ENCODE data around the gene AGBL1. TPM values are rescaled to one million over a fixed set of nuclear protein-coding genes. Genes with fewer than 3 reads are reported as not detected.

AGBL1 gene
- total and polyA plus RNA-seq, 2 experiments from 2014 or later = not detected

DNA sequence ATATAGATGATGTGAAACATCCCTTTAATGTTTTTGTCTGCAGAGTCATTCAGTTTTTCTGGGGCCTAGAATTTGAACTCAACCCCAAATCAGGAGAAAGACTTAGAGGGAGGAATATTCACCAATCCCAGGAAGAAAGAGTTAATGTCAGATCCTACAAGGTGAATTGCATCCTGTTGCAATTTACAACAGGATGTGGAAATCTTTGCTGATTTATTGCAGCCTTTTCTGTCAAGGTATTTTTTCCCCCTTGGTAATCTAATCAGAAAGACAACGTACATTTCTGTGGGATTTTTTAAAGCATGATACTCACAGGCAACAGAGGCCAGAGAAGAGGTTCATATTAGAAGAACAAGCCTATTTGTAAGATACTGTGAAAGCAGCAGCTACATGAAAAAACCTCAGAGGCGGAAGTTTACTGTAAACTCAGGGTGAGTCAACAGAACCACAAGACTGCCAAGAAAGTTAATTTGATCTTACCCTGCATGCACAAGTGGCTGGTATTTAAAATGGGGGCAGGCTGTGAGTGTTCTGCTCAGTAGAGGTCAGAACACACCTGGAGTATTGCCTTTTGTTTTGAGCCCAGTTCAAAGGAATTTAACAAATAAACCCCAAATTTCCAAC is 531.9 kb downstream of the AGBL1 start:
- H4K20me1 ChIP-seq (ENCODE audit: insufficient read depth) = no peaks in the 10 kb centered on the region
- no peak overlapping the region for H3K4me3 ChIP-seq
- H3K9me2 ChIP-seq (ENCODE audit: insufficient read depth) = no peaks in the 10 kb centered on the region
- H3K27ac ChIP-seq = no peak overlapping the region
- no peaks in the 10 kb centered on the region for H3K4me1 ChIP-seq (ENCODE audit: insufficient read depth)
- H3K36me3 ChIP-seq (ENCODE audit: low read depth) = no peaks in the 10 kb centered on the region
- no peaks in the 10 kb centered on the region for H3K9me3 ChIP-seq (ENCODE audit: low read depth)
- WGBS, 2 experiments (ENCODE audit: low coverage in 1 of 2, low lambda C conversion rate in 2 of 2, missing lambda C conversion rate in 2 of 2) = 15 to 18% methylated on average over 2 of the region's 2 CpGs
- DNase-seq = no peak
- TF ChIP-seq EZH2phosphoT487 (IDR thresholded peaks at IDR 0.05; ENCODE audit: insufficient read depth, low read depth) = no peak
- no peak for TF ChIP-seq EZH2 (IDR thresholded peaks at IDR 0.05; ENCODE audit: insufficient read depth, poor library complexity, severe bottlenecking)
- no peak overlapping the region for H3K9ac ChIP-seq
- H3K79me2 ChIP-seq (ENCODE audit: insufficient read depth) = no peaks in the 10 kb centered on the region
- H3K4me2 ChIP-seq (ENCODE audit: unreplicated experiment) = no peak overlapping the region
- H2AFZ ChIP-seq = no peak overlapping the region
- in situ Hi-C loops (cut with MboI) = no loop called here
- H3F3A ChIP-seq (ENCODE audit: insufficient read depth) = no peaks in the 10 kb centered on the region
- H3K27me3 ChIP-seq (replicated peaks; ENCODE audit: insufficient read depth) = no peaks in the 10 kb centered on the region

DNA sequence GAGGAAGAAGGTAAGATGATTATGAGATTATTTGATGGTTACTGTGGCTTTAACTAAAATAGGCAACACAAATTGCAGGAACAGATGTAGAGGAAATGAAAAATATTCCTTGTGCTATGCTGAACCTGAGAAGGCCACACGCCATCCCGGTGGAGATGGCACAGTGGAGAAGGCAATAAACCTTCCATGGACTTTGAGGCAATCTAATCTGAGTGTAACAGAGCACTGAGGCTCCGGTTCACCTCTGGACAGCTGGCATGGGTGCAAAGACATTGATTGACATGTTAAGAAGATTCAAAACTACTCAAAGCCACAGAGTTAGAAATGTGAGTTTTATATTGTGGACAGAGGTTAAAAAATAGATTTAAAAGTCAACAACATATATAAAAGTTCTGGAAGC is 535.7 kb downstream of the AGBL1 start:
- no peaks in the 10 kb centered on the region for H3K36me3 ChIP-seq (ENCODE audit: low read depth)
- no peak overlapping the region for H2AFZ ChIP-seq
- no peaks in the 10 kb centered on the region for H3K9me2 ChIP-seq (ENCODE audit: insufficient read depth)
- in situ Hi-C loops (cut with MboI) = no loop called here
- WGBS, 2 experiments (ENCODE audit: low coverage in 1 of 2, low lambda C conversion rate in 2 of 2, missing lambda C conversion rate in 2 of 2) = 20 to 38% methylated on average over 3 of the region's 3 CpGs
- H3K9me3 ChIP-seq (ENCODE audit: low read depth) = no peaks in the 10 kb centered on the region
- no peaks in the 10 kb centered on the region for H3F3A ChIP-seq (ENCODE audit: insufficient read depth)
- H3K27me3 ChIP-seq (replicated peaks; ENCODE audit: insufficient read depth) = no peaks in the 10 kb centered on the region
- H3K27ac ChIP-seq = no peak overlapping the region
- no peak overlapping the region for H3K4me3 ChIP-seq
- DNase-seq = no peak
- no peak for TF ChIP-seq EZH2phosphoT487 (IDR thresholded peaks at IDR 0.05; ENCODE audit: insufficient read depth, low read depth)
- no peak for TF ChIP-seq EZH2 (IDR thresholded peaks at IDR 0.05; ENCODE audit: insufficient read depth, poor library complexity, severe bottlenecking)
- H3K4me2 ChIP-seq (ENCODE audit: unreplicated experiment) = no peak overlapping the region
- no peak overlapping the region for H3K9ac ChIP-seq
- H4K20me1 ChIP-seq (ENCODE audit: insufficient read depth) = no peaks in the 10 kb centered on the region
- H3K4me1 ChIP-seq (ENCODE audit: insufficient read depth) = no peaks in the 10 kb centered on the region
- H3K79me2 ChIP-seq (ENCODE audit: insufficient read depth) = no peaks in the 10 kb centered on the region

GRCh38 chr15:86615816-86616215 is 536.1 kb downstream of the AGBL1 start:
- Histone ChIP-seq H3F3A (ENCODE audit: insufficient read depth) (no peaks in the 10 kb centered on the region), H3K27me3 (replicated peaks; ENCODE audit: insufficient read depth) (no peaks in the 10 kb centered on the region), H3K9me3 (ENCODE audit: low read depth) (no peaks in the 10 kb centered on the region), H3K27ac (no peak overlapping the region), H3K9me2 (ENCODE audit: insufficient read depth) (no peaks in the 10 kb centered on the region), H3K4me1 (ENCODE audit: insufficient read depth) (no peaks in the 10 kb centered on the region), H3K4me3 (no peak overlapping the region), H4K20me1 (ENCODE audit: insufficient read depth) (no peaks in the 10 kb centered on the region), H3K9ac (no peak overlapping the region), H3K36me3 (ENCODE audit: low read depth) (no peaks in the 10 kb centered on the region), H3K79me2 (ENCODE audit: insufficient read depth) (no peaks in the 10 kb centered on the region), H3K4me2 (ENCODE audit: unreplicated experiment) (no peak overlapping the region), H2AFZ (no peak overlapping the region)
- WGBS, 2 experiments (ENCODE audit: low coverage in 1 of 2, low lambda C conversion rate in 2 of 2, missing lambda C conversion rate in 2 of 2) = 39% methylated on average over 3 of the region's 3 CpGs
- in situ Hi-C loops (cut with MboI) = no loop called here
- TF ChIP-seq EZH2 (IDR thresholded peaks at IDR 0.05; ENCODE audit: insufficient read depth, poor library complexity, severe bottlenecking) (no peak), EZH2phosphoT487 (IDR thresholded peaks at IDR 0.05; ENCODE audit: insufficient read depth, low read depth) (no peak)
- DNase-seq = no peak

DNA sequence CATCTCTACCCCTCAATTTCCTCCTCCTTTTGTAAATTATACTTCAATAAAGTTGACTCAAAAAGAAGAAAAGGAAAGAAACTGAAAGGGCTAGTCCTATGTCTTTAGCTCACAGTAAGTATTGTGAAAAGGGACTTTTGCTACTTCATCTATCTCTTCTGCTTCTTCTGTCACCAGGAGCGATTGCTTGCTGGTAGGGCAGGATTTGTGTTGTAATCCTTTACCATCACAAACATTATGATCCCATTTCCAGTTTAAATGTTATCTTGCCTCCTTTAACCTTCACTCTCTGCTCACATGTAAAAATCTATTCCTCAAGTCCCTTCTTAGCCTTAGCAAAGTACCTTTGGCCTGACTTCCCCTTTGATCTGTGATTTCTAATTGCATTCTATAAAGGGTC is 537.1 kb downstream of the AGBL1 start:
- Histone ChIP-seq H3F3A (ENCODE audit: insufficient read depth) (no peaks in the 10 kb centered on the region), H3K9ac (no peak overlapping the region), H4K20me1 (ENCODE audit: insufficient read depth) (no peaks in the 10 kb centered on the region), H3K27me3 (replicated peaks; ENCODE audit: insufficient read depth) (no peaks in the 10 kb centered on the region), H3K27ac (no peak overlapping the region), H2AFZ (no peak overlapping the region), H3K4me3 (no peak overlapping the region), H3K4me2 (ENCODE audit: unreplicated experiment) (no peak overlapping the region), H3K4me1 (ENCODE audit: insufficient read depth) (no peaks in the 10 kb centered on the region), H3K9me3 (ENCODE audit: low read depth) (no peaks in the 10 kb centered on the region), H3K36me3 (ENCODE audit: low read depth) (no peaks in the 10 kb centered on the region), H3K9me2 (ENCODE audit: insufficient read depth) (no peaks in the 10 kb centered on the region), H3K79me2 (ENCODE audit: insufficient read depth) (no peaks in the 10 kb centered on the region)
- in situ Hi-C loops (cut with MboI) = no loop called here
- TF ChIP-seq EZH2 (IDR thresholded peaks at IDR 0.05; ENCODE audit: insufficient read depth, poor library complexity, severe bottlenecking) (no peak), EZH2phosphoT487 (IDR thresholded peaks at IDR 0.05; ENCODE audit: insufficient read depth, low read depth) (no peak)
- no peak for DNase-seq
- WGBS, 2 experiments (ENCODE audit: low coverage in 1 of 2, low lambda C conversion rate in 2 of 2, missing lambda C conversion rate in 2 of 2) = 24 to 32% methylated on average over 1 of the region's 1 CpG

Data from GM23248 (cell line).